ENCODE results near the gene FIGNL2. TPM values are rescaled to one million over a fixed set of nuclear protein-coding genes. Genes with fewer than 3 reads are reported as not detected.

FIGNL2 gene
- total and polyA plus RNA-seq, 8 donors, result 0.58 to 2.3 (median 1.6) TPM

DNA sequence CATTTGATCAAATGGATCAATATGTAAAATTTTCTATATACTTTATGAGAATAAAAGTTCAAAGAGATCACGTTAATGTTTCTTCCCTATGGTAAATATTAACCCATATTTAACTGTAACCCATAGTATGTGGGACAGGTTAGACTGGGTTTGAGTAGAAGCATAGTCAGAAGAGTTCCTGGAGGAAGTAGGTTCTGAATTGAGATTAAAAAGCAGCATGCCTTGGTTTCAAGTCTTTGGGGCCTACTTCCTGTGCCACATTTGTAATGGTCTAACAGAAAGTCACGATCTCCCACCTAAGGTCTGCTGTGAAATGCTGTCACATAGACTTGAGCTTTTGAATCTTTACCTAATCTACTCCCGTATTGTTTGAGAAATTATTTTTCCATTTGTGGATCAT lies 63.8 kb downstream of the FIGNL2 start:
- no peaks in the 10 kb centered on the region for H3K36me3 ChIP-seq
- no peak overlapping the region for H3K27ac ChIP-seq
- H3K27me3 ChIP-seq, result peaks cover 7 to 8% of the 10 kb centered on the region in 2 donors
- ATAC-seq (no peak), DNase-seq (no peak)
- H3K4me3 ChIP-seq, result no peak overlapping the region
- intact Hi-C loops (cut with DNase I), result no loop called here
- no peaks in the 10 kb centered on the region for H3K9me3 ChIP-seq
- TF ChIP-seq, protein P1, sequence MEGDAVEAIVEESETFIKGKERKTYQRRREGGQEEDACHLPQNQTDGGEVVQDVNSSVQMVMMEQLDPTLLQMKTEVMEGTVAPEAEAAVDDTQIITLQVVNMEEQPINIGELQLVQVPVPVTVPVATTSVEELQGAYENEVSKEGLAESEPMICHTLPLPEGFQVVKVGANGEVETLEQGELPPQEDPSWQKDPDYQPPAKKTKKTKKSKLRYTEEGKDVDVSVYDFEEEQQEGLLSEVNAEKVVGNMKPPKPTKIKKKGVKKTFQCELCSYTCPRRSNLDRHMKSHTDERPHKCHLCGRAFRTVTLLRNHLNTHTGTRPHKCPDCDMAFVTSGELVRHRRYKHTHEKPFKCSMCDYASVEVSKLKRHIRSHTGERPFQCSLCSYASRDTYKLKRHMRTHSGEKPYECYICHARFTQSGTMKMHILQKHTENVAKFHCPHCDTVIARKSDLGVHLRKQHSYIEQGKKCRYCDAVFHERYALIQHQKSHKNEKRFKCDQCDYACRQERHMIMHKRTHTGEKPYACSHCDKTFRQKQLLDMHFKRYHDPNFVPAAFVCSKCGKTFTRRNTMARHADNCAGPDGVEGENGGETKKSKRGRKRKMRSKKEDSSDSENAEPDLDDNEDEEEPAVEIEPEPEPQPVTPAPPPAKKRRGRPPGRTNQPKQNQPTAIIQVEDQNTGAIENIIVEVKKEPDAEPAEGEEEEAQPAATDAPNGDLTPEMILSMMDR (IDR thresholded peaks at IDR 0.05), result no peak
- H3K4me1 ChIP-seq, result no peaks in the 10 kb centered on the region

DNA sequence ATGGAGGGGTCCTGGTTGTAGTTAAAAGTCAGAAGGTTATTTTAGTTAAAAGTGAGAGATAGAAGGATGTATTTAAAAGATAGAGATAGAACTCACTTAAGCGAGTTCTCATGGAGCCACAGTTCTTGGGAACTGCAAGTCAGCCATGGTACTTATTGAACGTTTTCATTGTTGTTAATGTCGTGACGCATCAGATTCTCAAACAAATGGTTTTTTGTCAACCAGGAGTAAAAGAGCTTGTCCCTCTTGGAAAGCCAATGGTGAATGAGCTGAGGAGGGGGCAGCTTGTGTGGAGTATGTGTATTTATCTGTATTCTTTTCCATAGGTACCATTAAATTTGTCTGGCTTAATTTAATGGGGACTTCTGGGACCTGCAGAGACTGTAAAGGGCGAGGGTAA lies 68.6 kb downstream of the FIGNL2 start:
- H3K27me3 ChIP-seq, result peaks cover 7 to 8% of the 10 kb centered on the region in 2 donors
- H3K9me3 ChIP-seq, result no peaks in the 10 kb centered on the region
- TF ChIP-seq, protein P1 (IDR thresholded peaks at IDR 0.05), result no peak
- no peak overlapping the region for H3K27ac ChIP-seq
- ATAC-seq (no peak), DNase-seq (no peak)
- H3K4me3 ChIP-seq, result no peak overlapping the region
- H3K4me1 ChIP-seq, result no peaks in the 10 kb centered on the region
- intact Hi-C loops (cut with DNase I), result no loop called here
- no peaks in the 10 kb centered on the region for H3K36me3 ChIP-seq

DNA sequence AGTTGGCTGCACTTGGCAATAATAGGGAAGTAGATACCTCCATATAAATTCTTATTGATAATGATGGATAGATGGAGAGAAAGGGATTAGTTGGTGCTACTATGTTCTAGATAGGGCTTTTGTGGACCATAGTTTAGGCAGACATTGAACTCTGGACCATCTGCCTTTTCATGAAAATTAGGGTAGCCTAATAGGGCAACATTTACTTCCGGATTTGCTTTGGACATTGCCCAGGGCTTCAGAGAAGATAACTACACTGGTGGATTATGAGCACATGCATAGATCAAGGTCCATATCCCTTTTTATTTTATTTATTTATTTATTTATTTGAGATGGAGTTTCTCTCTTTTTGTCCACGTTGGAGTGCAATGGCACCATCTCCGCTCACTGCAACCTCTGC lies 70.5 kb downstream of the FIGNL2 start:
- intact Hi-C loops (cut with DNase I), result no loop called here
- no peak for ATAC-seq
- H3K9me3 ChIP-seq, result no peaks in the 10 kb centered on the region
- no peaks in the 10 kb centered on the region for H3K36me3 ChIP-seq
- H3K27ac ChIP-seq, result no peak overlapping the region
- DNase-seq, result no peak
- H3K4me3 ChIP-seq, result no peak overlapping the region
- TF ChIP-seq, protein P1 (IDR thresholded peaks at IDR 0.05), result no peak
- no peaks in the 10 kb centered on the region for H3K4me1 ChIP-seq
- peaks cover 7 to 8% of the 10 kb centered on the region in 2 donors for H3K27me3 ChIP-seq

DNA sequence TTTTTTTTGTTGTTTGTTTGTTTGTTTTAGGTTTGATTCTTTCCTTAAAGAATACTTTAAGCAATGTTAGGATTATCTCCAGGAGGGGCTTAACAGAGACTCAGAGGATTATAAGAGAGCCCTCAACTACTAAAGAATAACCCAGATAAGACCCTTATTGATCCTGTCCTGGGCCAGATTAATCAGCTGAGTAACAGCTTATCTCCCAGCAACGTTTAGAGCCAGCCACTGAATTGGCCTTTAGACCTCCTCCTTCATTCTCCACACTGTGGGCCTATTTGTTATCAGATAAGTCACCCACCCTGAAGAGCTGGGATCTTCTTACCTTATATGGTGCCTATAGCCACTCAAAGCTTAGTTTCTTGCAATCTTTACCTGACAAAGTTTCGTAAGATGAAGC lies 71.1 kb downstream of the FIGNL2 start:
- Histone ChIP-seq H3K27ac (no peak overlapping the region), H3K9me3 (no peaks in the 10 kb centered on the region), H3K27me3 (peaks cover 4 to 7% of the 10 kb centered on the region in 2 donors), H3K4me3 (no peak overlapping the region), H3K4me1 (no peaks in the 10 kb centered on the region), H3K36me3 (no peaks in the 10 kb centered on the region)
- TF ChIP-seq, protein P1 (IDR thresholded peaks at IDR 0.05), result no peak
- DNase-seq (no peak), ATAC-seq (no peak)
- intact Hi-C loops (cut with DNase I), result no loop called here

DNA sequence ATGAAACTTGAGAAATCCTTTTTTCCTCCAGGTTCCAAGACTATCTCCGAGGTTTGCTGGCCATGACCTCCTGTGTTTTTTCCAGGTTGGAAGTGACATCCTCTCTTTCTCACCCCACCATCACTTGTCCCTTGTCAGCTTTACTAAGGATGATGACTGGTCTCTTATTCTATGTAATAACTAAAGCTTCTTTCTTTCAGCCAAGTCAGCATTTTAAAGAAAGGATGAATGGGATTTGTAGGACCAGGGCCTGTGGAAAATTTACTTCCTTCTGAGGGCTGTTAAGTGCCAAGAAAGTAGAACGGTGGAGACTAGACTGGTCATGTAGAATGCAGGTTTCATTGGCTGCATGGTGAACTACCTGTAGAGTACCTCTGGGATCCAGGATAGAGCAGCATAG lies 73.6 kb downstream of the FIGNL2 start:
- no peaks in the 10 kb centered on the region for H3K4me1 ChIP-seq
- DNase-seq (no peak), ATAC-seq (no peak)
- no peaks in the 10 kb centered on the region for H3K36me3 ChIP-seq
- no peak overlapping the region for H3K27ac ChIP-seq
- TF ChIP-seq, protein P1 (IDR thresholded peaks at IDR 0.05), result no peak
- no peak overlapping the region for H3K4me3 ChIP-seq
- no peaks in the 10 kb centered on the region for H3K27me3 ChIP-seq
- intact Hi-C loops (cut with DNase I), result no loop called here
- H3K9me3 ChIP-seq, result no peaks in the 10 kb centered on the region

All from left lung (tissue), 10 donors.